SJCRH30 (cell line): ENCODE data around the gene ADAM12. TPM values are rescaled to one million over a fixed set of nuclear protein-coding genes. Genes with fewer than 3 reads are reported as not detected.

Experiments used
- DNase-seq, 2 experiments: peaks; one replicate each; pipeline ENCODE4 v3.0.0-alpha.2; 2015 to 2020
- H3K27ac ChIP-seq: fragments of 250-450 bp; sonication (Bioruptor Pico); 2 replicates; pipeline ENCODE4 v1.5.1; 2020; ENCODE audit warnings: mild to moderate bottlenecking, moderate library complexity
- H3K27me3 ChIP-seq: fragments of 250-450 bp; sonication (Bioruptor Pico); 2 replicates; pipeline ENCODE4 v1.5.1; 2020; ENCODE audit warnings: mild to moderate bottlenecking, moderate library complexity
- H3K36me3 ChIP-seq: fragments of 250-450 bp; sonication (Bioruptor Pico); 2 replicates; pipeline ENCODE4 v1.5.1; 2020; ENCODE audit warnings: mild to moderate bottlenecking, moderate library complexity
- H3K4me1 ChIP-seq: fragments of 250-450 bp; sonication (Bioruptor Pico); 2 replicates; pipeline ENCODE4 v1.5.1; 2020; ENCODE audit warnings: mild to moderate bottlenecking, moderate library complexity
- H3K4me3 ChIP-seq: fragments of 250-450 bp; sonication (Bioruptor Pico); 2 replicates; pipeline ENCODE4 v1.5.1; 2020; ENCODE audit warnings: mild to moderate bottlenecking, moderate library complexity
- H3K9me3 ChIP-seq: fragments of 250-450 bp; sonication (Bioruptor Pico); replicated peaks from 2 replicates; pipeline ENCODE4 v1.5.1; 2020; ENCODE audit warnings: mild to moderate bottlenecking, moderate library complexity
- total RNA-seq: library from RNA; depleted of rRNA; stranded (reverse); fragments of >200 nt; shearing (Covaris generic); gene quantifications from 2 replicates; pipeline ENCODE4 v1.2.3, GENCODE V29; 2014

ADAM12 gene
- total RNA-seq, 1 experiment from 2014 or later, result 0.26 TPM

DNA sequence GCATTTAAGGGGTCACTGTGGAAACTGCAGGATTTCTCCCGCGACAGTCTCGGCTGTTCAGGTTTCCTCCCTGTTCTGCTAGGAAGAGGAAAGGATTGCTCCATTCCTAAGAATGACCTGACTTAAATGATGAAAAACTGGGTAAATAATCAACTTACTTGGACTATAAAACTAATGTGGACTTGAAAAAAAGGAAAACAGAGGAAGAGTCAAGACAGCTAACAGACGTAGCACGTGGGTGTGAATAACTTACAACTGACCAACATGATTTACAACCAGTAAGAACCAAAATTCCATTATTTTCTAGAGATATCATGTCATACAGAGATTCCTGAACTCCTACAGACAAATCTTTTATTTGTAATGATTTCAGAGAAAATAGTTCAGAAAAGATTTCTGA is 93.8 kb downstream of the ADAM12 start:
- no peak overlapping the region for H3K27ac ChIP-seq
- H3K4me1 ChIP-seq, result no peaks in the 10 kb centered on the region
- no peaks in the 10 kb centered on the region for H3K36me3 ChIP-seq
- H3K9me3 ChIP-seq, result no peaks in the 10 kb centered on the region
- no peak overlapping the region for H3K4me3 ChIP-seq
- no peaks in the 10 kb centered on the region for H3K27me3 ChIP-seq
- DNase-seq, result no peak

DNA sequence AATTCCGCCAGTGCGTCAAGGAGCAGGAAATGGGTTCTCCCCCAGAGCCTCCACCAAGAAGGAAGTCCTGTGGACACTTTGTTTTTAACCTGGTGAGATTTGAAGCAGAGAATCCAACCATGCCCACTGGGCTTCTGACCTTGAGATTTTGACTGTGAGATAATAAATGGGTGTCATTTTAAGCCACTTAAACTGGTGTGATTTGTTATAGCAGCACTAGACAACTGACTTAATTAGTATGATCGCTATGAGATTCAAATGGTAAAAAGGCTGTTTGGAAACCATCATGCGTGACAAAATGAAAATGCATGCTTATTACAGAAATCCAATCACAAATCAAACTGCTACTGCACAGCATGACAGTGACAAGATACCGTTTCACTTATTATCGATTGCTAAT is 98.0 kb downstream of the ADAM12 start:
- no peaks in the 10 kb centered on the region for H3K27me3 ChIP-seq

DNA sequence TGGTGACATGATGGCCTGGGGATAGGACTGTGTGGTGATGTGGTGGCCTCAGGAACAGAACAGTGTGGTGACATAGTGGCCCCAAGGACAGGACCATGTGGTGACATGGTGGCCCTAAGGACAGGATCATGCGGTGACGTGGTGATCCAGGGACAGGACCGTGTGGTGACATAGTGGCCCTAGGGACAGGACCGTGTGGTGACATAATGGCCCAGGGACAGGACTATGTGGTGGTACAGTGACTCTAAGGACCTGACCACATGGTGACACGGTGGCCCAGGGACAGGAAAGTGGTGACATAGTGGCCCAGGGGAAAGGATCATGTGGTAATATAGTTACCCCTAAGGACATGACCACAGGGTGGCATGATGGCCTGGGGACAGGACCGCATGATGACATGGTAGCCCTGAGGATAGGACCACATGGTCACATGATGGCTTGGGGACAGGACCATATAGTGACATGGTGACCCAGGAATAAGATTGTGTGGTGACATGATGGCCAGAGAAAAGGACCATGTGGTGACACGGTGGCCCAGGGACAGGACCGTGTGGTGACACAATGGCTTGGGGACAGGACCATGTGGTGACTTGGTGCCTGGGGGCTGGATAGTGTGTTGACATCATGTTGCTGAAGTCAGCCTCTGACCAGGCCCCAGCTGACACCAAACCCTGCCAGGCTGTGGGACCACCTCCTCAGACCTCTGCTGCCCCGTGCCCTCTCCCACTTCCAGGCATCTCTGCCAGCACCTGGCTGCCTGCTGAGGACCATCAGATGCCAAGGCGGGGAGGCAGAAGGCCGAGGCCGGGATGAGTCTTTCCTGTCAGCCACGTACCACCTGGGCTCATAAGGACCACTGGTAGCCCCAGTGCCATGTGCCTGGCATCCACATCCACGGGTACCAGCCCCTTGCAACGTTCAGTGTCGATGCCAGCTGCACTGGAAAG is 99.5 kb downstream of the ADAM12 start:
- no peak for DNase-seq
- no peaks in the 10 kb centered on the region for H3K36me3 ChIP-seq
- no peaks in the 10 kb centered on the region for H3K9me3 ChIP-seq
- H3K27me3 ChIP-seq, result no peaks in the 10 kb centered on the region
- H3K27ac ChIP-seq, result no peak overlapping the region
- no peak overlapping the region for H3K4me3 ChIP-seq
- H3K4me1 ChIP-seq, result no peaks in the 10 kb centered on the region

More for the DNA sequence above, 98.0 kb downstream of the ADAM12 start:
- DNase-seq, result no peak
- Histone ChIP-seq H3K4me1 (no peaks in the 10 kb centered on the region), H3K36me3 (no peaks in the 10 kb centered on the region), H3K27ac (no peak overlapping the region), H3K9me3 (no peaks in the 10 kb centered on the region), H3K4me3 (no peak overlapping the region)

DNA sequence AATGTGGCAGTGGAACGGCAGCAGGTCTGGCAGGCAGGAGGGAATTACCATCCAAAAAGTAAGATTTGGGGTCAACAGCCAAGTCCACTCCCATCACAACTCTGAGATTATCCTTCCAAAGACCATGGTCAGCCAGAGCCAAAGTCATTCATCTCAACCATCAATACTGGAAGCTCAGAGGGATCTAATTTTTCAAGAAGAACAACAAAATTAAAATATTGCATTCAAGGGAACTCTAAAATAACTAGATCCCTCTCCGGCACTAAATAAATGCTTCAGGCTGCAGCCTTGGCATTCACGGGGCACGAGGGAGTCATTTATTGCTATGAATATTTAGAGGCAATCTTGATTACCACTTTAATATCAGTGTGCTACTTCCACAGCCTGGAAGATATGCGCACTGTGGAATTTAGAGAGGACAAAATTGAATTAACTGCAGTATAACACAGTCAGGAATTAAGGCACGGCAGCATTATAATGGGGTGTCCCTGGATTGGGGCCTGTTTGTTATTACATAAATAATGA is 102.0 kb downstream of the ADAM12 start:
- Histone ChIP-seq H3K4me3 (no peak overlapping the region), H3K4me1 (no peaks in the 10 kb centered on the region), H3K27ac (no peak overlapping the region), H3K36me3 (no peaks in the 10 kb centered on the region), H3K27me3 (no peaks in the 10 kb centered on the region), H3K9me3 (no peaks in the 10 kb centered on the region)
- DNase-seq, result no peak

DNA sequence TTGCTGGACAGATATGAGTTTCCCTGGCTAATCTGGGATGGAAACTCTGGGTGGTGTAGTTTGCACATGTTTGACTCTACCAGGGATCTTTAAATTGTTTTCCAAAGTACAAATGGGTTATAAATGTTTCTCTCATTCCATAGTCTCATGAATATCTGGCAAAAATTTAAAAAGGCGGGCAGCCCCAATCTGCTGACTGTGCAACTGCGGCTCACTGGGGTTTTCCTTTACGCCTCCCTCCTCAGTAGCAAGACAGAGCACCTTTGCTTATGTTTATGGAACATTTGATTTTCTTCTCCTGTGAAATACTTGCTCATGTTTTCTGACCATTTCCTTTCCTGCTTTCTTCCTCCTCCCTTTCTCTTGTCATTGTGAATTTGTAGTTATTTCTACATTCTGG is 105.0 kb downstream of the ADAM12 start:
- Histone ChIP-seq H3K36me3 (no peaks in the 10 kb centered on the region), H3K27ac (no peak overlapping the region), H3K4me3 (no peak overlapping the region), H3K4me1 (no peaks in the 10 kb centered on the region), H3K9me3 (no peaks in the 10 kb centered on the region), H3K27me3 (no peaks in the 10 kb centered on the region)
- DNase-seq, result no peak

DNA sequence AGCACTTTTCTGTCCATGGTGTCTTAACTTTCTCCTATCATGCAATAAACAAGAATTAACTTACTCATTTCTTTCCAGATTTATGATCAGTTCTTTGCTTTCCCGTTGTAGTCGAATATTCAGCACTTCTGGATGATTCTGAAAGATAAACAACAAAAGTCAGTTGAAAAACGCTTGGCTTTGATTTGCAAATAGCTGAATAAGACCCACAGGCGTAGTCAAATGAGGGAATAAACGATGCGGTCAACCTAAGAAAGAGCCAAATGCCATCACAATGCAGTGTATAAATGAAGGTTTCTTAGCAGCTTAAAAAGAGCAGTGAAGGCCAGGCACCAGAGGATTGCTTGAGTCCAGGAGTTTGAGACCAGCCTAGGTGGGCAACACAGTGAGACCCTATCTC is 109.4 kb downstream of the ADAM12 start:
- Histone ChIP-seq H3K4me3 (no peak overlapping the region), H3K4me1 (no peaks in the 10 kb centered on the region), H3K36me3 (no peaks in the 10 kb centered on the region), H3K27ac (no peak overlapping the region), H3K27me3 (no peaks in the 10 kb centered on the region), H3K9me3 (no peaks in the 10 kb centered on the region)
- no peak for DNase-seq

DNA sequence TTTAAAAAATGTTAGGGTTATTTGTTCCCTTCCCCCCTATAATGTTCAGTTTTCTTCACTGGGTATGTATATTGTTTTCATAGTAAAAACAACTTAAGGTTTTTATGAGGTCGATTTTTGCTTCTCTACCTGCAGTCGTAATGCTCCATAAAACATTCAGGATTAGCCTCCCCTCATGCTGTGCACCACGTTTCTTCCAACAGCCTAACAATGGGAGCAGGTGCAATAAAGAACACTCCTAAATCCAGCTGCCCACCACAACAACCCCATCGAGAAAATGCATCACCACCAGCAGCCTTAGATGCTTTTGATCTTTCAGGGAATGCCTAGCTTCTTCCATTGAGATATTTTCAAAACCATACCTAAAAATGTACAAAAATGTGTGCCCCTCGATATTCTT is 111.1 kb downstream of the ADAM12 start:
- Histone ChIP-seq H3K4me1 (no peaks in the 10 kb centered on the region), H3K27me3 (no peaks in the 10 kb centered on the region)

DNA sequence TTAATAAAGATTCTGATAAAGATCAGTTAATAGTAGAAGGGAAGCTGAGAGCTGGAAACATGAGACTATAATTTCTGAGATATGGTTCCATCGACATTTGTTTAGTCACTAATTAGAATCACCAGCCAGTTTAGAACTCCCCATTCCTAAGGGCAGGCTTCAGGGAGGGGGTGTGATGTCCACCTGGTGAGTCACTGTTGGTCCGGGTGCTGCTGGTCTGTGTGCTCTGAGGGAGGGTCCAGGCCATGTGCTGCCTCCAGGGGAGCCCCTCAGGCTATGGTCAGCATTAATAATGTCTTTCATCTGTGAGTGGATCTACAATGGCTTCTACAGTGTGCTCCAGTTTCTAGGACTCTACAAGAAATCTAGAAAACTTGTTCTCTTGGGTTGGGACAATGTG is 115.8 kb downstream of the ADAM12 start:
- no peak overlapping the region for H3K4me3 ChIP-seq
- no peak for DNase-seq

More for the DNA sequence above, 111.1 kb downstream of the ADAM12 start:
- Histone ChIP-seq H3K4me3 (no peak overlapping the region), H3K9me3 (no peaks in the 10 kb centered on the region), H3K27ac (no peak overlapping the region), H3K36me3 (no peaks in the 10 kb centered on the region)
- no peak for DNase-seq

DNA sequence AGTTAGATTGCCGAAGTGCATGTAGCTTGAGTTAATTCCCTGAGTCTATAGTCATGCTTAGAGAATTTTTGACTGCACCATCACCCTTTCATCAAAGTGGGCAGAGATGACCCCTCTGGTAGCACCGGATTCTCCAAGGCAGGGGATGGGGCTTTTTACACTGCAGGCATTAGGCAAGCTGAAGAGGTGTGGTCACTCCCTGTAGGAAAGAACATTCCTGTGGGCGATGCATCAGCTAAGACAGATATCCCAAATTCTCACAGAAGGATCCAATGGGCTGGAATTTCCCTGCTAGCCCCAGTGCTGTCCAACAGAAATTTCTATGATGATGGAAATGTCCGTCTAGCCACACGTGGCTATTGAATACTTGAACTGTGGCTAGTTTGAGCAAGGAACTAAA is 118.2 kb downstream of the ADAM12 start:
- H3K4me1 ChIP-seq, result no peaks in the 10 kb centered on the region
- H3K27me3 ChIP-seq, result no peaks in the 10 kb centered on the region
- H3K4me3 ChIP-seq, result no peak overlapping the region
- H3K27ac ChIP-seq, result no peak overlapping the region
- DNase-seq, result no peak
- H3K36me3 ChIP-seq, result no peaks in the 10 kb centered on the region
- no peaks in the 10 kb centered on the region for H3K9me3 ChIP-seq

More for the DNA sequence above, 115.8 kb downstream of the ADAM12 start:
- H3K4me1 ChIP-seq, result no peaks in the 10 kb centered on the region
- no peak overlapping the region for H3K27ac ChIP-seq
- no peaks in the 10 kb centered on the region for H3K36me3 ChIP-seq
- H3K9me3 ChIP-seq, result no peaks in the 10 kb centered on the region
- no peaks in the 10 kb centered on the region for H3K27me3 ChIP-seq

DNA sequence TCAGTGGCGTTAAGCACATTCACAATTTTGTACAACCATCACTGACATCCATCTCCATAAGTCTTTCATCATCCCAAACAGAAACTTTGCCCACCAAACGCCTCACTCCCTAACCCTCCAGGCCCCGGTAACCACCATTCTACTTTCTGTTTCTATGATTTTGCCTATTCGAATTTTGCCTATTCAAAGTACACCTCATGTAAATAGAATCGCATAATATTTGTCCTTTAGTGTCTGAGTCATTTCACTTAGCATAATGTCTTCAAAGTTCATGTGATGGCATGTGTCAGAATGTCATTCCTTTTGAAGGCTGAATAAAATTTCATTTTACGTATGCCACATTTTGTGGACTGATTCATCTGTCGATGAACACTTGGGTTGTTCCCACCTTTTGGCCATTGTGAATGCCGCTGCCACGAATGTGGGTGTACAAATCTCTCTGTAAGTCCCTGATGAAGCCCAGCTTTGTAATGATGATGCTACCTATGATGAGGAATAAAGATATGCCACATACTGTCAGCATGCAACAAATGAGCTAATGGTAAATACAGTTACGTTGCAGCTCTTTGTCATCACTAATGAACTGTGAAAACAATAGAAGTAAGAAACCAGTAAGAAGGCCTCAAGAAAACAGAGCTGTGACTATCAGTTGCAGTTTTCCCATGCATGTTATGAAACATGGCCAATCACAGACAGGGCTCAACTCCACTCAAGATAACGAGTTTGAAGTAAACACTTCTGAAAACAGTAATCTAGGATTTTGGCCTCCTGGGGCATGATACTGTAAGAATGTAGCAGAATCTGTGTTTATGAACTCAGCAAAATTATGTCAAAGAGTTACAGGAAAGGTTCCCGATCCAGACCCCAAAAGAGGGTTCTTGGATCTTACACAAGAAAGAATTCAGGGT is 120.0 kb downstream of the ADAM12 start:
- no peak overlapping the region for H3K4me3 ChIP-seq
- H3K36me3 ChIP-seq, result no peaks in the 10 kb centered on the region
- no peaks in the 10 kb centered on the region for H3K4me1 ChIP-seq
- no peak overlapping the region for H3K27ac ChIP-seq
- H3K27me3 ChIP-seq, result no peaks in the 10 kb centered on the region
- DNase-seq, result no peak
- H3K9me3 ChIP-seq, result no peaks in the 10 kb centered on the region

DNA sequence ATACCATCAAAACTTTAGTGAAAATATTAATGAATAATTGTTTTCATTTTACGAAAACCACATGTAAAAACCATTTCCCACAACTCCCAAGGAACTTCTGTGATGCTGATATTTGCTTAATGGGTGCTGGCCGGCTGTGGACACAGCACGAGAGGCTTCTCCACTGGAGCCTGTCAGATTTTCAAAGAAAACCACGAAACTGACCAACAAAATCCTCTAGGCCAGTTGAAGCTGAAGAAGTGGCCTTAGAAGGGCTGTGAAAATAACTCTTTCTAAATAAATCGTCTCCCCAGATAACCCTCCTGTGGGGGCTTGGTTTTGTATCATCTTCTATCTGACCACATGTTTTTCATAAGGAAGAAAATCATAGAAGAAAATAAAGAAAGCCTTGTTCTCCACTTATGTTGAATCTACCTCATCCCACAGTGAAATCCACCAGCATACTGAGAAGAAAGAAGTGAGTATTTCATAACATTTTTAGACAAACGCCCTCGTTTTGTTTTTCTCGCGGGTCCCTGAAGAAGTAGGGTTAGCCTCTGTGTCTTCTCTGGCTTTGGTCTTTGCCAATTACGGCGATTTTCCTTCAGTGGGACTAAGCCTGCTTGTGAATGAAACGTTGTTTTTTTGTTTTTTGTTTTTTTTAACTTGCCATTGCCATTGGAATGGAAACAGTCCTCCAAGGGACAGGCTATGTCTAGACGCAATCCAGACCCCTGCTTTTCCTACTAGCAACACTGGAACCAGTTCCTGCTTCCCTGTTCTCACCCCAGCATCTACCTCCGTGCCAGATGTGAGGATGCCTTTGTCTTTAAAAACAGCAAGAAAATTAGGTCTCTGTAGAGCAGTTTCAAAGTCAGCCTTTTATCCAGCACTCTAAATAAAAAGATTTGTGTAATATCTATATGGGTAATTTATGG is 123.9 kb downstream of the ADAM12 start:
- Histone ChIP-seq H3K4me1 (no peaks in the 10 kb centered on the region), H3K27ac (no peak overlapping the region), H3K36me3 (no peaks in the 10 kb centered on the region), H3K9me3 (no peaks in the 10 kb centered on the region), H3K4me3 (no peak overlapping the region), H3K27me3 (no peaks in the 10 kb centered on the region)
- DNase-seq, result peak in 1 of 2 experiments; percentile 28

DNA sequence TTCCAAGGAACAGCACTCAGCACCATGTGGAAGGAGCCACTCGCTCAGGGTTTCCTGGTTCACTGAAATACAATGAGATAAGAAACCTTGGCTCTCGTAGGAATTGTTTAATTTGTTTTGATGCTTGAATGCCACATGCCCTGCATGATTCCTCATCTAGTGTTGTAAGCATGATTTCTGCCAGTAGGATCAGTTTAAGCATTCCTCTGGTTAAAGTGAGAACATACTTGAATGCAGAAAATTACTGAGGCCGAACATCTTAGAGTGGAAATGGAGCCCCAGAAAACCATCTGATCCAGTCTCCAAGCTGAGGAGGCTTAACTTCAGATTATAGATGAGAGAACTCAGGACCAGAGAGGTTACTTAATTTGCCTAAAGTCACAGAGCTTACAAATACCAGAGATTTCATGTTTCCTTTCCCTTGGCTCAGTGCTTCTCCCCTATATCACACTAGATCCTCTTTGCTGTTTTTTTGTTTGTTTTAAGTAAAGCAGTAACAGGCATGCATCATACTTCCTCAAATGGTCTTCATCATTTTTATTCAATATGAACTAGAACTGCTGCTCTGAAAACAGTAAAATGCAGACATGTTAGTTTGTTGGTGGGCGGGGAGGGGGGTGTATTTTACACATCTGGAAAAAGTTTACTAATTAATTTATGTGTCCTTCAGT is 125.1 kb downstream of the ADAM12 start:
- Histone ChIP-seq H3K4me3 (no peak overlapping the region), H3K27ac (no peak overlapping the region), H3K27me3 (no peaks in the 10 kb centered on the region), H3K36me3 (no peaks in the 10 kb centered on the region), H3K9me3 (no peaks in the 10 kb centered on the region), H3K4me1 (no peaks in the 10 kb centered on the region)
- no peak for DNase-seq

DNA sequence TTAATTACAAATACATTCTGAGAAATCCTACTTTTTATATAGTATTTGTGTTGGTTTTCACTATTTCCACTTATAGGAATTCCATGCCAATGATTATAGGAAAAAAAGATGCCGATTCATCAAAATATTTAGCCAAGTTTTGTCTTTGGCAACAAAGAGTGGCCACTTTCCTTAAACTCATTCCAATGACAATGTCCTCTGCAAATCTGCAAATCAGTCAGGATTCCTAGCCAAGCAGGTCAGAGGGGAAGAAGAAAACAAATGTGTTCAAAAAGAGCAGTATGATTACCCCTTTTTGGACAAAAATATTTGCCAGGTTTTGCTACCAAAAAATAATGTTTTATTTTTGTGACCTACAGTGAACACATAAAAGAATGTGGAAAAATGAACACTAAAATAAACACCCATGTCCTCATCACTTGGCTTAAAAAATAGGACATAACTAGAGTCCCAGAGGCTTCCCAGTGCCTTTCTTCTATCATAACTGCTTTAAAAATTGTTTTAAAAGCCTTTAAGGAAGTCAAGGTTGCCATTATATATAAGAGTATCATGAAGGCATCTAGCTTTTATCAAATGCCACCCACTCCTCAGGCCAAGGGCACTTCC is 125.9 kb downstream of the ADAM12 start:
- Histone ChIP-seq H3K36me3 (no peaks in the 10 kb centered on the region), H3K9me3 (no peaks in the 10 kb centered on the region), H3K4me1 (no peaks in the 10 kb centered on the region), H3K27me3 (no peaks in the 10 kb centered on the region), H3K27ac (no peak overlapping the region), H3K4me3 (no peak overlapping the region)
- no peak for DNase-seq
